Fibroblast of skin of right quadriceps (primary cell): Measurements from ENCODE around the gene MAD2L1.

ENCODE experiments used
- DNase-seq: peaks from one replicate; pipeline ENCODE4 v3.0.0-alpha.2; 2013

MAD2L1 gene

DNA sequence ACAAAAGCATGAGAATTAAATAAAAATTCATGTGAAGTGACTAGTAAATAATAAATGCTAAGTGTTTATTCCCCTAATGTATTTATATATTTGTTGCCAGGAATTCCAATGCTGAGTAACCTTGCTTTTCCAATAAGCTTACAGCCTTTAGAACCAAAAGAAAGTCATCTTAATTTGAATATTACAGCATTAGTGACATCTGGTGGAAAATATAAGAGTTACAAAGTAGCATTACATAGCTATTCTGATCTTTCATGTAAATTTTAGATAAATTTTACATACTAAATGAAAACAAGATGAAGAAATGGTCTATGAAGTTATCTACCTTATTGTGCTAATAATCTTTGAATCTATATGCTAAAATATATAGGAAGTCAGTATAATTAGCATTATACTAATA lies 10.4 kb downstream of the MAD2L1 start:
- DNase-seq = peak; percentile 32

DNA sequence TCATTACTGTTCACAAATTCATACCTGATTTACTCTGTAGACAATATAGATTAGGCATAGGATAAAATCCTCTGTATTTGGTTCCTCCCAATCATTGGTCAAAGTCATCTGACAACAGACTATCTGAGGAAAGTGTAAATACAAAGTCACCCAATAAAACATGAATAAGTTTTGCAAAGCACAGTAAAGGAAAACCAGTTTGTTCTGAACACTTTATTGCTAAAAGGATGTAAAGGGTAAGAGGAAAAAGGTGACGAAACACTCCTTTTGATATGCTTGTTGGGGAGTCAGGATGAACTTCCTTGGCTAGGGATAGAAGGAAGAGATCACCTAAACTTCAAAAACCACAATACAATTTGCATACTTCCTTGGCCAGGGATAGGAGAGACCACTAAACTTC lies 10.9 kb downstream of the MAD2L1 start:
- DNase-seq = no peak

- no peak for DNase-seq
These were observed 11.5 kb downstream of the MAD2L1 start for GRCh38 chr4:120055162-120055561.

DNA sequence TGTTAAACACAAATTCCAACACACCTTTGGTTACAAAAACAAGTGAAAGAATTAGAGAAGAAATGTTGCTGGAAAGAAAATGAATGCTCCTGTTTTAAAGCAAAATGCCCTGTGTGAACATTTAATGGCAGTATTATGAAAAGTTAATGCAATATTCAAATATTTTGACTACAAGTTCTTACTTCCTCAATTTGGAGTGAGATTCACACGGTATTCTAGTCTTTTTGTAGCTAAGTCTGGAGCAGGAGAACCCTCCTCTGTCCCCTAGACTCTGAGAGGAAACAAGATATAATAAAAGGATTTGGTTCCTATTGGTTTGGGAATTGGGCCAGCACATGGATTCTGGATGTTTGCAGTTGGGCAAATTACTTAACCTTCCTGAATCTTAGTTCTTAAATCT lies 12.7 kb downstream of the MAD2L1 start:
- DNase-seq = no peak

DNA sequence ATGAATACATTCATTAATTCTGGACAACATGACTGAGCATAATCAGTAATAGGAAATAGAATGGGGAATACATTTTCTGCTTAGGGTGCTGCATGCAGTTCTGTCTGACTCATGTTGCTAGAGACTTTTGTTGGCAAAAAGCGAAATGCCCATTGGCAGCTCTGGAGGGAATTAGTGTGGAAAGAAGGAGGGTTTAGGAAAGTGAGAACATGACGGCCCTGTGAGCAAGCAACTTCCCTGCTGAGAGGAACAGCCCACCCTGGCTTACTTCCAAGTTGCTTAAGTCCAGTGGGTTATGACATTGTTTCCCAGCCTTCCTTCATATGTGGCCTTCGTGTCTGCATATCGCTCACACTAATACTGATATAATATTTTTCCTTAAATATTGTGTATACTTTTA lies 13.8 kb downstream of the MAD2L1 start:
- DNase-seq = peak; percentile 92

DNA sequence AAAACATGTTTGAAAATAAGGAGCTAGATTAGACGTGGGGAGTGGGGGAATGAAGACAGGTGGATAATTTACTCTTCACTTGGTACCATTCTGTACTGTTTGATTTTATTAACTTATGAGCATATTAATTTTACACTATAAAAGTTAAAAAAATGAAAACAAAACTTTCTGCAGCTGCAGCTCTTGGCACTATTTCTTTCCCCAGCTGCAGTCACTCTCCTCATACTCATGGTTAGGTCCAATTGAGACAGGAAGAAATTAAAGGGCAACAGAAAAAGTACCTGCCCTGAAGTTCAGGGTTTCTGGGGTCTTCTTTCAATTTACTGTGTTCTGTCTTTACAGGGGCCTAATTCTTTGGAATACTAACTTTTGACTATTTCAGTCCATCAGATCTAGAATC lies 15.4 kb downstream of the MAD2L1 start:
- DNase-seq = no peak

DNA sequence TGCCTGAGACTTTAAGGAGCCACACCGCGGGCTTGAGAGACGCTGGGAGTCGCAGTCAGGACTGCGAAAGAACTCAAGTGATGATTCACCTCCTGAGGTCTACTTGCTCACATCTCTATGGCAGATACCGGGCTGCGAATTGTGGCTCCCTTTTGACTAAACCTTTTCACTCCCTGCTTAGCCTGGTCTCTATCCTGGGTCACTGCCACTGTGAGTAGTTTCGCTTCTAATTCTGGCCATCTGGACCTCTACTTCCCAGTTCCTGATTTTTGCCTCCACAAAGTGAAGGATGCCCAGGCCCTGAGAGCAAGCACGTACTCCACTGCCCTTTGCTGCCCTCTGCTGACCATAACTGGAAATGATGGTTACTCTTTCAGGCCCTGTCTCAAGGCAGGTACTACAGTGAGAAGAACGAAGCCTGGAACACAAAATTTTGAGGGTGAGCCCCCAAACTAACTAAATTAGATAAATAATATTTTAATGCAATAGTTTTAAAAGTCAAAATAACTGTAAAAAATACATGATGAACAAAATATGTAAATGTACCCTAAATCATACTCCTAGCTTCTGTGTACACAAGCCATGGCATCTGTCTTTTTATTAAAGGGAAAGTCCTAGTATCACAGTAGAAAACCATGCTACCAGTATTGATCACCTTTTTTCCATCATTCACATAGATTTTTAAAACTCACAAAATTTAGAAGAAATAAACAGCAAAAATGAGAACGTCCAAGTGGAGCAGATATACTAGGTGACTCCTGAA lies 16.7 kb downstream of the MAD2L1 start:
- DNase-seq = peak; percentile 79

- no peak for DNase-seq
These were observed 22.8 kb downstream of the MAD2L1 start for GRCh38 chr4:120043828-120044227.

- no peak for DNase-seq
These were observed 29.2 kb downstream of the MAD2L1 start for GRCh38 chr4:120037411-120037810.

- DNase-seq = no peak
These were observed 31.7 kb downstream of the MAD2L1 start for GRCh38 chr4:120034913-120035312.

GRCh38 chr4:120026853-120027252 lies 39.8 kb downstream of the MAD2L1 start:
- no peak for DNase-seq

GRCh38 chr4:120025516-120025915 lies 41.1 kb downstream of the MAD2L1 start:
- no peak for DNase-seq

DNA sequence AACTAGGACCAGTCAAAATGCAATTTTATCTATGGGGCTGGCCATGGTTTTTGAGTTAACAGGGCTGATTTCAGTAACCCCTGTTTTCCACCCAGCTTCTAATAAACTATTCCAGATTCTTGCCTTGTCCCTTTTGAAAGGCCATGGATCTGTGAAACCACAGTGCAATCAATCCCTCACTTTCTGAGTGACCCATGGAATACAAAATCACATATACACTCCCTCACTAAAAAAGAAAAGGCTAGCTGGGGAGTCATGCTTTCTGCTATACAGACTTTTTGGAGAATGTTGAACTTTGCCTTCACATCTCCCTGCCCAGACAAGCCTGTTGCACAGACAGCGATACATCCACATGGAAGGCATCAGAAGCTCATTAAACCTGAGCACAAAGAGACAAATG lies 47.9 kb downstream of the MAD2L1 start:
- DNase-seq = peak; percentile 50

DNA sequence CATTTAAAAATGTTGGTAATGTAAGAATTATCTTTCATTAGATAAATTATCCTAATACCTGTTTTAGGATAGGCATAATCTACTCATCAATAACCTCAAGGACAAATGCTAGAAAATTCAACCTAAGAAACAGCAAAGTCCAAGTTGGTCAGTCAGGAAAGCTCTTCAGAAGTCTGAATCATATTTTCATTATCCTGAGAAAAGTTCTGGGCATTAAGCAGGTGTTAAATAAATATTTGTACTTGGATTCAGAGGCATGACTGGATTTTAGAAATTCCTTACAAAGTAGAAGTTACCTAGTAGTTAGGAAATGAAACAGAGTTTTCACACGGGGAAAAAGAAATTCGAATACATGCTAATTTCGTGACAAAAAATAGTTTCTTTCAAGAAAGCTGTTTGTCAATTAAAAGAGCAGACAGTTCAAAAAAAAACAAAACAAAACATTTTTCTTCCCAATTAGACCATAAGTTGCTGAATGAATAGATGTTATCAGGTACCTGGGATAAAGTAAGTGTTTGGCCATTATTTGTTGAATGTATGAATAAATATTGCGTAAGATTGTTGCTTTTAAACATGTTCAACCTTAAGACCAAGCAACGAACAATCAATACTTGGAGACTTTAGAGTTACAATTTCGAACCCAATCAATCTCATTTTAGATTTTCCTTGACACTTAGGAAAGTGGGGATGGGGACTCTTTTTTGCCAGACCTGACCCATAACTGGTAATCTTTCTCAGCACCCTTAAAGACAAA lies 48.5 kb downstream of the MAD2L1 start:
- DNase-seq = no peak

- DNase-seq = no peak
These were observed 54.9 kb downstream of the MAD2L1 start for GRCh38 chr4:120011725-120012124.

GRCh38 chr4:120010646-120011045 lies 56.0 kb downstream of the MAD2L1 start:
- DNase-seq = peak; percentile 15

- peak; percentile 60 for DNase-seq
These were observed 56.9 kb downstream of the MAD2L1 start for GRCh38 chr4:120009731-120010130.

DNA sequence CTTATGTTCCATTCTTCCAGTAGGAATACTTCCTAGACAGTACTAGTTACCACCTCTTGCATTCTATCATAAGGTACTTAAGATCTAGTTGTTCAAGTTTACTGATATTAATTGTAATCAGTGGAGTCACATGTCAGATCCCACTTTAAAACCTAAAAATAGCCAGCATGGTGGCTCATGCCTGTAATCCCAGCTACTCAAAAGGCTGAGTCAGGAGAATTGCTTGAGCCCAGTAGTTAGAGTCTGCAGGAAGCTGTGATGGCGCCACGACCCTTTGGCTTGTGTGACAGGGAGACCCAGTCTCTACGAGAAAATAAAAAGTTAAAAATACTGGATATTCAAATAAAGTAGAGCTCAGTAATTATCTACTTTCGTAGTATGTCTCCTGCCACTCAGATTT lies 57.7 kb downstream of the MAD2L1 start:
- no peak for DNase-seq

GRCh38 chr4:120007896-120008436 lies 58.7 kb downstream of the MAD2L1 start:
- DNase-seq = no peak

DNA sequence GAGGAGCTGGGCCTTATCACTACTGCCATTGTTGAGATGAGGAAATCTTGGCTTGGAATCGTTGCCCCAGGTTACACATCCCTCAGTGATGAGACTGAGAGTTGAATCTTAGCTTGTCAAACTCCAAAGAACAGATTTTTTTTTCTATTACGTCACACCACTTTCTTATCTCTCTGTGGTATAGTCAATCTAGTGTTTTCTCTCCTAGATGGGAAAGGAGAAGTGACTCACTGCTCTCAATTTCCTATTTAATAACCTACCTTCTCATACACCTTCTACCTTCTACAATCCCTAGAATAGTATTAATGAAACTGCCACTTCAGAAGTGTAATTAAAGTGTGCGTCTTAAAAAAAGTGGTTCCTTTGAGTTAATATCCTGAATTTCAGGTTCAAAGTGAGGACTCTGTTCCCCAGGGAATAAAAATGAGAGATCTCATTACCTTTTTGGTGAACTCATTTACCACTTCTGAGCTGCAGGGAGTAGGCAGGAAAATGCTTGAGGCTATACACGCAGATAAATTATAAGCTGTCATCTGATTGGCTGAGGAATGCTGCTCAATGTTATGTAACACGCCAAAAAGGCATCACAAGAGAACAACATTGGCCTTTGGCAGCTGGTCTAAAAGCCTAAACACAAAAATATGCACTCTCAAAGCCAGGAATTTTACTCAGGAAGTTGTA lies 59.3 kb downstream of the MAD2L1 start:
- DNase-seq = peak; percentile 95
